Sigmoid colon (tissue), 4 donors: ENCODE data around the gene GOLGA3.

Source experiments
- EP300 ChIP-seq, 4 donors: sonication (generic); formaldehyde crosslinking; IDR thresholded peaks; one replicate each; pipeline ENCODE4 v1.6.1; 2017; ENCODE audit warnings: antibody characterized with exemption in 4 of 4
- POLR2A ChIP-seq, 2 donors: fragments of 450-650 bp; IDR thresholded peaks; one replicate each; pipeline ENCODE4 v1.6.1; 2016; ENCODE audit warnings: antibody characterized with exemption in 2 of 2, mild to moderate bottlenecking in 2 of 2, moderate library complexity in 2 of 2
- TF ChIP-seq, protein P1 (sequence below), 4 experiments: fragments of 450-650 bp in 3 of 4; fragments of 200-600 bp in 1 of 4; IDR thresholded peaks; one replicate each; pipeline ENCODE4 v1.5.1; 2016 to 2019; ENCODE audit warnings: antibody characterized with exemption in 4 of 4, mild to moderate bottlenecking in 3 of 4, moderate library complexity in 2 of 4

DNA sequence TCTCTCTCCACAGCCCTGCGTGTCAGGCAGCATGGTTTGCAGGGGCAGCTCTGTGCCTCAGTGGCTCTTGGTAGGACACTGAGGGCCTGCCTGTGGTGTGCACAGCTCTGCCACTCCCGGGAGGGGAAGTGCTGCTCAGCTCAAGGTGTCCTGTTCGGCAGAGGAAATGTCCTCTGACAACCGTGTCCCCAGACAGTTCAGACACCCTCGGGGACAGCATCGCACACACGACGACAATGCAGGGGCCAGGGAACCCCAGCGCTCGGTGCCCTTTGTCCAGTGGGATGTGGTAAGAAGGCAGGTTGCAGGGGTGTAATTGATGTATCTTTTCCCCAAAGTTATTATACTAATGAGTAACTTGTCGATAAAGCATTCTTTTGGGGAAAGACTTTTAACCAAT is 81.3 kb downstream of the GOLGA3 start:
- no peak for TF ChIP-seq EP300 (IDR thresholded peaks at IDR 0.05)
- TF ChIP-seq, protein P1, sequence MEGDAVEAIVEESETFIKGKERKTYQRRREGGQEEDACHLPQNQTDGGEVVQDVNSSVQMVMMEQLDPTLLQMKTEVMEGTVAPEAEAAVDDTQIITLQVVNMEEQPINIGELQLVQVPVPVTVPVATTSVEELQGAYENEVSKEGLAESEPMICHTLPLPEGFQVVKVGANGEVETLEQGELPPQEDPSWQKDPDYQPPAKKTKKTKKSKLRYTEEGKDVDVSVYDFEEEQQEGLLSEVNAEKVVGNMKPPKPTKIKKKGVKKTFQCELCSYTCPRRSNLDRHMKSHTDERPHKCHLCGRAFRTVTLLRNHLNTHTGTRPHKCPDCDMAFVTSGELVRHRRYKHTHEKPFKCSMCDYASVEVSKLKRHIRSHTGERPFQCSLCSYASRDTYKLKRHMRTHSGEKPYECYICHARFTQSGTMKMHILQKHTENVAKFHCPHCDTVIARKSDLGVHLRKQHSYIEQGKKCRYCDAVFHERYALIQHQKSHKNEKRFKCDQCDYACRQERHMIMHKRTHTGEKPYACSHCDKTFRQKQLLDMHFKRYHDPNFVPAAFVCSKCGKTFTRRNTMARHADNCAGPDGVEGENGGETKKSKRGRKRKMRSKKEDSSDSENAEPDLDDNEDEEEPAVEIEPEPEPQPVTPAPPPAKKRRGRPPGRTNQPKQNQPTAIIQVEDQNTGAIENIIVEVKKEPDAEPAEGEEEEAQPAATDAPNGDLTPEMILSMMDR (IDR thresholded peaks at IDR 0.05): no peak
- TF ChIP-seq POLR2A (IDR thresholded peaks at IDR 0.05): no peak
